HG03103 (cell line): ENCODE results near the gene LRFN3.
"Not testable (repeated sequence)": the region's sequence is repeated elsewhere in the genome, so short reads cannot be mapped to it uniquely, and the experiment has no call there.

Experiments
- ATAC-seq: cut with Tn5 transposase; IDR thresholded peaks from one replicate; pipeline ENCODE4 v1.9.1; 2021; ENCODE audit warnings: low read depth; ENCODE audit not compliant: unreplicated experiment

Gene LRFN3

GRCh38 chr19:35935911-35936737 is at the start of gene LRFN3:
Gene LRFN3, plus strand, starts transcription at chr19:35936374. Its CDS starts 3,052 bp downstream, at chr19:35939426.
- no peak for ATAC-seq

- no peak for ATAC-seq
These were observed 49.0 kb upstream of the LRFN3 start for GRCh38 chr19:35887197-35887596.

- ATAC-seq = no peak
These were observed 47.8 kb upstream of the LRFN3 start for GRCh38 chr19:35888398-35888797.

GRCh38 chr19:35889370-35890112 is 46.6 kb upstream of the LRFN3 start:
- no peak for ATAC-seq

GRCh38 chr19:35890113-35890650 is 46.0 kb upstream of the LRFN3 start:
- ATAC-seq = no peak

GRCh38 chr19:35891819-35892218 is 44.4 kb upstream of the LRFN3 start:
- not testable (repeated sequence) for ATAC-seq

- ATAC-seq = no peak
These were observed 41.8 kb upstream of the LRFN3 start for GRCh38 chr19:35894342-35894741.

GRCh38 chr19:35895911-35896642 is 40.1 kb upstream of the LRFN3 start:
- no peak for ATAC-seq

GRCh38 chr19:35896643-35897040 is 39.5 kb upstream of the LRFN3 start:
- ATAC-seq = no peak

- no peak for ATAC-seq
These were observed 38.3 kb upstream of the LRFN3 start for GRCh38 chr19:35897706-35898451.

- ATAC-seq = no peak
These were observed 37.7 kb upstream of the LRFN3 start for GRCh38 chr19:35898499-35898809.

GRCh38 chr19:35899547-35900214 is 36.5 kb upstream of the LRFN3 start:
- peak; percentile 42 for ATAC-seq

- ATAC-seq = no peak
These were observed 35.0 kb upstream of the LRFN3 start for GRCh38 chr19:35901055-35901644.

- no peak for ATAC-seq
These were observed 34.1 kb upstream of the LRFN3 start, which contains the start of gene HCST for GRCh38 chr19:35901854-35902661. Gene HCST, plus strand, starts transcription at chr19:35902529. Its CDS starts 65 bp downstream, at chr19:35902594.

- ATAC-seq = no peak
These were observed 33.2 kb upstream of the LRFN3 start for GRCh38 chr19:35902870-35903475.

GRCh38 chr19:35903550-35904179 is 32.5 kb upstream of the LRFN3 start:
- ATAC-seq = peak; percentile 42

GRCh38 chr19:35904311-35905068 is 31.7 kb upstream of the LRFN3 start:
- no peak for ATAC-seq
